K562 (cell line): ENCODE data around the gene NDUFAF8. TPM values are rescaled to one million over a fixed set of nuclear protein-coding genes. Genes with fewer than 3 reads are reported as not detected.

Source experiments
- ATF2 ChIP-seq: sonication (generic); formaldehyde crosslinking; IDR thresholded peaks from 2 replicates; pipeline ENCODE4 v1.8.1; 2022; ENCODE audit warnings: missing genetic modification reagents
- BCL6 ChIP-seq: fragments of 250-450 bp; sonication (Bioruptor Pico); IDR thresholded peaks from 2 replicates; pipeline ENCODE4 v1.4.0; 2020
- CREB3 ChIP-seq: fragments of 450-650 bp; conservative IDR thresholded peaks from 2 replicates; pipeline ENCODE4 v1.6.1; 2016; ENCODE audit warnings: missing genetic modification characterization, low read depth, mild to moderate bottlenecking, missing compliant biosample characterization, moderate library complexity
- E2F8 ChIP-seq: fragments of 450-650 bp; IDR thresholded peaks from 2 replicates; pipeline ENCODE4 v1.7.1; 2018; ENCODE audit warnings: mild to moderate bottlenecking, low read depth; ENCODE audit not compliant: partially characterized antibody
- FOSL1 ChIP-seq: fragments of 200-800 bp; sonication (Bioruptor generic); conservative IDR thresholded peaks from 2 replicates; pipeline ENCODE4 v1.6.1; 2016; ENCODE audit warnings: missing genetic modification characterization, missing compliant biosample characterization
- GABPA ChIP-seq: fragments of 200-800 bp; sonication (Bioruptor generic); conservative IDR thresholded peaks from 2 replicates; pipeline ENCODE4 v1.6.1; 2016; ENCODE audit warnings: low read depth, missing genetic modification characterization, missing compliant biosample characterization
- HMG20B ChIP-seq: fragments of 250-450 bp; sonication (Bioruptor Pico); IDR thresholded peaks from 2 replicates; pipeline ENCODE4 v1.5.0; 2021; ENCODE audit warnings: mild to moderate bottlenecking
- JUN ChIP-seq, 2 experiments: sonication (generic) in 1 of 2; formaldehyde crosslinking in 1 of 2; IDR thresholded peaks; 2 replicates each; pipeline versions ENCODE4 v1.6.1 to v1.8.0; 2012 to 2022; ENCODE audit warnings: borderline replicate concordance in 2 of 2, mild to moderate bottlenecking in 2 of 2, improper control_type of control experiment in 1 of 2, low read depth in 1 of 2, low read length in 1 of 2, missing genetic modification reagents in 1 of 2
- SMARCC2 ChIP-seq: fragments of 450-650 bp; IDR thresholded peaks from 2 replicates; pipeline ENCODE4 v1.6.1; 2017; ENCODE audit warnings: antibody characterized with exemption, moderate library complexity, mild to moderate bottlenecking, low read depth
- STAT6 ChIP-seq: sonication (generic); formaldehyde crosslinking; IDR thresholded peaks from 2 replicates; pipeline ENCODE4 v1.8.1; 2023; ENCODE audit warnings: mild to moderate bottlenecking, missing genetic modification reagents
- ZMIZ1 ChIP-seq, 2 experiments: fragments of 150-350 bp in 1 of 2; IDR thresholded peaks; 2 replicates each; pipeline ENCODE4 v1.6.1; 2012 to 2016; ENCODE audit warnings: low read depth in 2 of 2, low read length in 2 of 2, mild to moderate bottlenecking in 1 of 2, moderate library complexity in 1 of 2
- ZNF23 ChIP-seq: fragments of 250-450 bp; sonication (Bioruptor Pico); IDR thresholded peaks from 2 replicates; pipeline ENCODE4 v1.4.0; 2020; ENCODE audit warnings: mild to moderate bottlenecking
- ZNF584 ChIP-seq: fragments of 200-800 bp; sonication (Bioruptor generic); IDR thresholded peaks from 2 replicates; pipeline ENCODE4 v1.6.1; 2016; ENCODE audit warnings: low read depth, mild to moderate bottlenecking, missing genetic modification characterization, missing compliant biosample characterization
- ZNF764 ChIP-seq: fragments of 250-450 bp; sonication (Bioruptor Pico); IDR thresholded peaks from 2 replicates; pipeline ENCODE4 v1.4.0; 2020; ENCODE audit warnings: low read depth, mild to moderate bottlenecking, moderate library complexity
- polyA plus RNA-seq, 8 experiments: library from polyadenylated mRNA; depleted of rRNA in 4 of 8; stranded (reverse) in 5 of 8; unstranded in 3 of 8; fragments of >200 nt; fragmentation: Nextera tagmentation in 2 of 8; fragmentation: Illumina TruSeq in 1 of 8; extraction: Ambion mirVana in 2 of 8; extraction: Trizol in 1 of 8; gene quantifications; 2 replicates each; pipeline versions ENCODE4 v1.2.1 to v1.2.3, GENCODE V29; 2011 to 2014; ENCODE audit warnings: inconsistent platforms in 1 of 8, missing spikeins in 1 of 8
- total RNA-seq, 7 experiments: library from RNA; depleted of rRNA in 6 of 7; stranded (reverse); fragments of >200 nt in 6 of 7; fragmentation: Illumina TruSeq in 2 of 7; extraction: Trizol in 2 of 7; gene quantifications; 2 replicates each; pipeline versions ENCODE4 v1.2.1 to v1.2.3, GENCODE V29; 2011 to 2021; ENCODE audit warnings: low replicate concordance in 1 of 7

NDUFAF8 gene
- total and polyA plus RNA-seq, 9 of the 15 experiments (the other 6 are each of a cell fraction or from before 2014, with no cell fraction given): 13.5 to 144 (median 90.0) TPM

- TF ChIP-seq ZNF764 (CRISPR knock-in tag) (no peak), STAT6 (CRISPR knock-in tag) (no peak), ATF2 (CRISPR knock-in tag) (no peak), FOSL1 (tag) (no peak), BCL6 (CRISPR knock-in tag) (no peak), ZMIZ1 (IDR thresholded peaks at IDR 0.05; ENCODE audit: low read depth in 2 of 2, low read length in 2 of 2) (no peak), ZNF584 (CRISPR knock-in tag) (0 out of 2 replicates have a peak, but pooled peaks have one; percentile 46), JUN (IDR thresholded peaks at IDR 0.05; ENCODE audit: borderline replicate concordance, low read depth, low read length) (no peak), JUN (CRISPR knock-in tag; IDR thresholded peaks at IDR 0.05; ENCODE audit: borderline replicate concordance) (no peak), HMG20B (CRISPR knock-in tag) (no peak), ZNF23 (CRISPR knock-in tag) (no peak), CREB3 (tag) (no peak), SMARCC2 (no peak), GABPA (tag) (peak; percentile 72), E2F8 (no peak)
Observed at GRCh38 chr17:81193470-81194224, 45.5 kb upstream of the NDUFAF8 start (continued).
